ENCODE data around the gene CEP57. TPM values are rescaled to one million over a fixed set of nuclear protein-coding genes. Genes with fewer than 3 reads are reported as not detected.

The CEP57 gene
- total and polyA plus RNA-seq, 2 of the 4 experiments (the other 2 are of a cell fraction) = 14.5 to 30.5 TPM

GRCh38 chr11:95760941-95761340 is 29.4 kb upstream of the CEP57 start:
- H3K9ac ChIP-seq (ENCODE audit: low read depth, low read length) = no peak overlapping the region
- intact Hi-C loops (cut with micrococcal nuclease) (loop anchor here (5.0 to 10.0 kb wide), 3 partner anchors 54 to 1136 kb away; partner anchors contain the start of genes CWC15 and KDM4D), dilution Hi-C loops (cut with HindIII; ENCODE audit: low sequenced_read_pairs, unreplicated experiment) (no loop called here), in situ Hi-C loops (cut with MboI; ENCODE audit: low sequenced_read_pairs) (loop anchor here (5.0 to 25.0 kb wide), 3 partner anchors 609 to 1149 kb away; no protein-coding TSS in a partner anchor)
- no peak for DNase-seq
- H4K91ac ChIP-seq (ENCODE audit: insufficient read depth, low read depth, low read length) = no peak overlapping the region
- no peak overlapping the region for H2BK5ac ChIP-seq (ENCODE audit: low read depth, low read length, poor library complexity, severe bottlenecking)
- ChIA-PET POLR2A (ENCODE audit: unreplicated experiment) (no interaction called here), CTCF (interaction anchor here (1.6 kb wide), 1 partner anchor 665 kb away, joined by 4 read pairs; no protein-coding TSS in a partner anchor)
- no peaks in the 10 kb centered on the region for H3K79me1 ChIP-seq (ENCODE audit: low read depth in 1 of 2, low read length in 2 of 2)
- no CpG with 5 or more reads among the region's 1 CpG for WGBS, 2 experiments (ENCODE audit: extremely low coverage in 2 of 2, insufficient read length in 1 of 2)
- H2BK120ac ChIP-seq (ENCODE audit: low read depth, low read length) = no peak overlapping the region
- no peak for TF ChIP-seq ELK1 (IDR thresholded peaks at IDR 0.05; ENCODE audit: borderline replicate concordance, low read depth, low read length)
- TF ChIP-seq SMC3 (IDR thresholded peaks at IDR 0.05; ENCODE audit: low read depth, low read length) = no peak
- H3K27ac ChIP-seq (ENCODE audit: insufficient read depth, low read length) = no peak overlapping the region
- no peaks in the 10 kb centered on the region for H3K9me3 ChIP-seq (ENCODE audit: control insufficient read depth, insufficient read depth, low read length)
- no peak overlapping the region for H3K18ac ChIP-seq (ENCODE audit: low read depth, low read length)
- H3K4me2 ChIP-seq (ENCODE audit: low read depth, low read length) = no peak overlapping the region
- H2AK5ac ChIP-seq (ENCODE audit: low read depth, low read length) = no peak overlapping the region
- H3K4me3 ChIP-seq (ENCODE audit: insufficient read depth, low read depth, low read length) = no peak overlapping the region
- no peaks in the 10 kb centered on the region for H4K20me1 ChIP-seq (ENCODE audit: insufficient read depth, low read length)
- H3K9me1 ChIP-seq (ENCODE audit: insufficient read depth, low read length) = no peaks in the 10 kb centered on the region
- H3K23ac ChIP-seq (ENCODE audit: low read depth, low read length) = no peak overlapping the region
- no peak overlapping the region for H4K8ac ChIP-seq (ENCODE audit: low read depth in 2 of 2, low read length in 2 of 2)
- H3K4me1 ChIP-seq (ENCODE audit: control insufficient read depth, insufficient read depth, low read length) = no peaks in the 10 kb centered on the region
- no peak overlapping the region for H4K5ac ChIP-seq (ENCODE audit: low read depth, low read length)
- BruUV-seq (replicated peaks) = no TSS peak
- ATAC-seq (ENCODE audit: low read depth) = no peak
- H3K36me3 ChIP-seq (ENCODE audit: control insufficient read depth, insufficient read depth, low read length) = no peaks in the 10 kb centered on the region
- no peak overlapping the region for H3K4ac ChIP-seq (ENCODE audit: low read depth, low read length)
- H3K56ac ChIP-seq (ENCODE audit: extremely low read depth, insufficient read depth, low read length) = no peak overlapping the region
- H3K27me3 ChIP-seq (ENCODE audit: control insufficient read depth, insufficient read depth, low read length) = peaks cover 18% of the 10 kb centered on the region
- H2AFZ ChIP-seq (replicated peaks; ENCODE audit: low read length, poor library complexity) = no peak overlapping the region
- H3K14ac ChIP-seq (replicated peaks; ENCODE audit: low read depth, low read length) = no peak overlapping the region
- H2BK20ac ChIP-seq (ENCODE audit: low read depth, low read length) = no peak overlapping the region
- no peak overlapping the region for H2AK9ac ChIP-seq (replicated peaks; ENCODE audit: low read depth, low read length, poor library complexity)
- no peak overlapping the region for H2BK15ac ChIP-seq (ENCODE audit: low read depth, low read length)

Measured in IMR-90 (cell line).